Common myeloid progenitor, CD34-positive (primary cell): ENCODE data around the gene SLC2A3.
"Not testable (repeated sequence)": the region's sequence is repeated elsewhere in the genome, so short reads cannot be mapped to it uniquely, and the experiment has no call there.

Source experiments
- CTCF ChIA-PET: fragments of 350-600 bp; sonication (Branson Sonifier 250); formaldehyde crosslinking; loops from one replicate; lab custom pipeline; 2021; ENCODE audit warnings: antibody characterized with exemption; lab: Charles Lee
- POLR2A ChIA-PET: fragments of 350-600 bp; sonication (Branson Sonifier 250); formaldehyde crosslinking; loops from one replicate; lab custom pipeline; 2021; ENCODE audit warnings: antibody characterized with exemption; lab: Charles Lee
- DNase-seq, 3 donors: peaks; one replicate each; pipeline versions ENCODE4 v3.0.0 to v3.0.0-alpha.2; 2013
- H3K27ac ChIP-seq, 2 experiments: 1 replicate in 1 of 2; 2 replicates in 1 of 2; pipeline ENCODE4 v1.7.0; 2013; ENCODE audit warnings: inconsistent platforms in 2 of 2, low read length in 2 of 2, mild to moderate bottlenecking in 2 of 2, low read depth in 1 of 2, moderate library complexity in 1 of 2; ENCODE audit not compliant: severe bottlenecking in 2 of 2, insufficient read depth in 1 of 2, poor library complexity in 1 of 2
- H3K27me3 ChIP-seq, 5 experiments: replicated peaks in 2 of 5; 1 replicate in 3 of 5; 2 replicates in 2 of 5; pipeline versions ENCODE4 v1.6.1 to v1.7.0; 2013; ENCODE audit warnings: low read length in 4 of 5, mild to moderate bottlenecking in 2 of 5, moderate library complexity in 2 of 5, inconsistent platforms in 1 of 5; ENCODE audit not compliant: insufficient read depth in 5 of 5, control insufficient read depth in 4 of 5
- H3K36me3 ChIP-seq, 4 experiments: 1 replicate in 2 of 4; 2 replicates in 2 of 4; pipeline versions ENCODE4 v1.6.1 to v1.7.0; 2013; ENCODE audit warnings: low read length in 3 of 4, control low read depth in 1 of 4, mild to moderate bottlenecking in 1 of 4; ENCODE audit not compliant: control insufficient read depth in 4 of 4, insufficient read depth in 4 of 4
- H3K4me1 ChIP-seq, 4 experiments: 1 replicate in 3 of 4; 2 replicates in 1 of 4; pipeline versions ENCODE4 v1.6.1 to v1.7.1; 2013; ENCODE audit warnings: low read length in 3 of 4, mild to moderate bottlenecking in 3 of 4, control low read depth in 1 of 4, inconsistent platforms in 1 of 4, moderate library complexity in 1 of 4; ENCODE audit not compliant: control insufficient read depth in 4 of 4, insufficient read depth in 4 of 4; ENCODE audit errors: control extremely low read depth in 1 of 4
- H3K4me3 ChIP-seq, 7 experiments: 1 replicate in 4 of 7; 2 replicates in 3 of 7; pipeline versions ENCODE4 v1.5.1 to v1.7.0; 2013; ENCODE audit warnings: mild to moderate bottlenecking in 7 of 7, low read length in 6 of 7, moderate library complexity in 6 of 7, inconsistent platforms in 2 of 7, low read depth in 2 of 7, control low read depth in 1 of 7; ENCODE audit not compliant: insufficient read depth in 4 of 7, control insufficient read depth in 1 of 7; ENCODE audit errors: extremely low read depth in 1 of 7
- H3K9me3 ChIP-seq, 5 experiments: 1 replicate in 4 of 5; 2 replicates in 1 of 5; pipeline versions ENCODE4 v1.6.1 to v1.7.1; 2013; ENCODE audit warnings: low read length in 4 of 5, mild to moderate bottlenecking in 2 of 5, inconsistent platforms in 1 of 5, low read depth in 1 of 5, moderate library complexity in 1 of 5; ENCODE audit not compliant: control insufficient read depth in 4 of 5, insufficient read depth in 2 of 5; ENCODE audit errors: control extremely low read depth in 1 of 5
- WGBS: methylation state at CpG from one replicate; pipeline ENCODE4 v1.1.5; 2013; ENCODE audit not compliant: insufficient coverage; 5-methylcytosine and 5-hydroxymethylcytosine counted together

Gene SLC2A3

GRCh38 chr12:7932599-7933240 is 3.3 kb downstream of the SLC2A3 start:
- DNase-seq, H3K27me3 ChIP-seq, H3K9me3 ChIP-seq, H3K27ac ChIP-seq: not testable (repeated sequence)
- ChIA-PET CTCF (interaction anchor here (0.8 to 13.2 kb wide), 20 partner anchors 10 to 145 kb away, joined by 3 to 242 read pairs (median 4); partner anchors contain the start of gene FOXJ2), POLR2A (interaction anchor here (0.6 to 2.8 kb wide), 4 partner anchors 29 to 62 kb away, joined by 3 to 16 read pairs (median 9); no protein-coding TSS in a partner anchor)
- Histone ChIP-seq H3K4me1 (peaks cover 12 to 39% (median 31%) of the 10 kb centered on the region in 4 experiments), H3K4me3 (peak overlapping the region in 1 of 7 experiments; percentile 86), H3K36me3 (peaks cover 3 to 47% (median 32%) of the 10 kb centered on the region in 4 experiments)
- WGBS = 58% methylated on average over 6 of the region's 11 CpGs

- Histone ChIP-seq H3K27me3 (no peaks in the 10 kb centered on the region), H3K9me3 (no peaks in the 10 kb centered on the region), H3K27ac (no peak overlapping the region), H3K36me3 (peaks cover 6 to 73% (median 50%) of the 10 kb centered on the region in 4 experiments), H3K4me1 (peaks cover 0 to 13% (median 10%) of the 10 kb centered on the region in 4 experiments), H3K4me3 (no peak overlapping the region)
- CTCF ChIA-PET = interaction anchor here (1.4 to 13.2 kb wide), 3 partner anchors 9 to 65 kb away, joined by 3 to 242 read pairs (median 63); no protein-coding TSS in a partner anchor
- DNase-seq = no peak
- WGBS = 89% methylated on average over 5 of the region's 8 CpGs
- POLR2A ChIA-PET = interaction anchor here (0.8 kb wide), 1 partner anchor 10 kb away, joined by 3 read pairs; no protein-coding TSS in a partner anchor
These were observed 6.7 kb downstream of the SLC2A3 start for GRCh38 chr12:7929083-7929792.

- H3K4me1 ChIP-seq = no peaks in the 10 kb centered on the region
- H3K27ac ChIP-seq = no peak overlapping the region
- no peak overlapping the region for H3K4me3 ChIP-seq
- no peaks in the 10 kb centered on the region for H3K27me3 ChIP-seq
- DNase-seq = no peak
- 100% methylated on average over 1 of the region's 4 CpGs for WGBS
- H3K36me3 ChIP-seq = peaks cover 10 to 83% (median 58%) of the 10 kb centered on the region in 4 experiments
- POLR2A ChIA-PET = interaction anchor here (0.5 to 1.3 kb wide), 4 partner anchors 8 to 1642 kb away, joined by 3 to 6 read pairs (median 4); no protein-coding TSS in a partner anchor
- CTCF ChIA-PET = interaction anchor here (0.7 kb wide), 1 partner anchor 66 kb away, joined by 4 read pairs; no protein-coding TSS in a partner anchor
- H3K9me3 ChIP-seq = no peaks in the 10 kb centered on the region
These were observed 8.5 kb downstream of the SLC2A3 start for GRCh38 chr12:7927470-7927869.

GRCh38 chr12:7926068-7926666 is 9.8 kb downstream of the SLC2A3 start:
- CTCF ChIA-PET, H3K4me3 ChIP-seq, DNase-seq, H3K27me3 ChIP-seq, H3K27ac ChIP-seq, H3K9me3 ChIP-seq, H3K4me1 ChIP-seq: not testable (repeated sequence)
- WGBS = 94% methylated on average over 5 of the region's 5 CpGs
- H3K36me3 ChIP-seq = peaks cover 8 to 83% (median 61%) of the 10 kb centered on the region in 4 experiments
- POLR2A ChIA-PET = interaction anchor here (0.6 kb wide), 1 partner anchor 49 kb away, joined by 3 read pairs; no protein-coding TSS in a partner anchor

- Histone ChIP-seq H3K27ac (no peak overlapping the region), H3K4me3 (no peak overlapping the region), H3K4me1 (no peaks in the 10 kb centered on the region), H3K9me3 (no peaks in the 10 kb centered on the region), H3K36me3 (peaks cover 6 to 74% (median 52%) of the 10 kb centered on the region in 4 experiments), H3K27me3 (no peaks in the 10 kb centered on the region)
- ChIA-PET POLR2A (interaction anchor here (0.7 kb wide), 1 partner anchor 845 kb away, joined by 3 read pairs; no protein-coding TSS in a partner anchor), CTCF (interaction anchor here (0.6 to 1.7 kb wide), 6 partner anchors 10 to 287 kb away, joined by 3 to 6 read pairs (median 4); no protein-coding TSS in a partner anchor)
- DNase-seq = no peak
- 100% methylated on average over 11 of the region's 15 CpGs for WGBS
These were observed 12.4 kb downstream of the SLC2A3 start for GRCh38 chr12:7923241-7924236.

GRCh38 chr12:7921181-7921580 is 14.8 kb downstream of the SLC2A3 start:
- 100% methylated on average over 3 of the region's 12 CpGs for WGBS
- H3K36me3 ChIP-seq = peaks cover 4 to 54% (median 38%) of the 10 kb centered on the region in 4 experiments
- CTCF ChIA-PET, H3K4me3 ChIP-seq, DNase-seq, H3K27ac ChIP-seq, H3K9me3 ChIP-seq, H3K4me1 ChIP-seq, H3K27me3 ChIP-seq: not testable (repeated sequence)
- POLR2A ChIA-PET = interaction anchor here (0.6 kb wide), 2 partner anchors 13 to 147 kb away, joined by 3 read pairs; no protein-coding TSS in a partner anchor
